ENCODE measurements around the gene FLNB. TPM values are rescaled to one million over a fixed set of nuclear protein-coding genes. Genes with fewer than 3 reads are reported as not detected.
A peak's percentile ranks its signal among the peaks of the same experiment; 100 is the strongest.

Gene FLNB
- total and polyA plus RNA-seq, 2 of the 13 experiments (the other 11 are each of a cell fraction or from before 2014, with no cell fraction given): 106 to 130 TPM

DNA sequence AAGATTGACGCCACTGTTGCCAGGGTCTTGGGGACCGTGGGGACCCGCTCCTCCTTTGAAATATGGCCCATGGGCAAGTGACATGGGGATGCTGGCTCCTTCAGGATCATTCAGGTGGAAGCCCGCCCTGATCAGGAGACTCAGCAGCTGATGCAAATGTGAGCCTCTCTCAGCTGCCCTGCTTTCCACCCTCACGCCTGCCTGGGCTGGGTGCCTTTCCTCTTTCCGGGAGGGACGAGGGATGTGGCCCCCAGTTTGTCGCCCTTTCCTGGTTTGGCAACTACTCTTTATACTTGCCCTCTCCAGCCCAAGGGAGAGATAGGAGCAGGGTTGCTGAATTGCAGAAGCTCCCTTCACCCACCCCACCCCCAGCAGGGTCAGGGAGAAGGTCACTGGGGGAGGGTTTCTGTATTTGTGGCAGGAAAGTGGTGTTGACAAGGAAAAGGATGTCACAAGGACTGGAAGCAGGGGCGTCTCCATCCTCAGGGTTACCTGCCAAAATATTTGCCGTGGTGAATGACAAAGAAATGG is 180.8 kb downstream of the FLNB start (continued):
- TF ChIP-seq, protein P1, sequence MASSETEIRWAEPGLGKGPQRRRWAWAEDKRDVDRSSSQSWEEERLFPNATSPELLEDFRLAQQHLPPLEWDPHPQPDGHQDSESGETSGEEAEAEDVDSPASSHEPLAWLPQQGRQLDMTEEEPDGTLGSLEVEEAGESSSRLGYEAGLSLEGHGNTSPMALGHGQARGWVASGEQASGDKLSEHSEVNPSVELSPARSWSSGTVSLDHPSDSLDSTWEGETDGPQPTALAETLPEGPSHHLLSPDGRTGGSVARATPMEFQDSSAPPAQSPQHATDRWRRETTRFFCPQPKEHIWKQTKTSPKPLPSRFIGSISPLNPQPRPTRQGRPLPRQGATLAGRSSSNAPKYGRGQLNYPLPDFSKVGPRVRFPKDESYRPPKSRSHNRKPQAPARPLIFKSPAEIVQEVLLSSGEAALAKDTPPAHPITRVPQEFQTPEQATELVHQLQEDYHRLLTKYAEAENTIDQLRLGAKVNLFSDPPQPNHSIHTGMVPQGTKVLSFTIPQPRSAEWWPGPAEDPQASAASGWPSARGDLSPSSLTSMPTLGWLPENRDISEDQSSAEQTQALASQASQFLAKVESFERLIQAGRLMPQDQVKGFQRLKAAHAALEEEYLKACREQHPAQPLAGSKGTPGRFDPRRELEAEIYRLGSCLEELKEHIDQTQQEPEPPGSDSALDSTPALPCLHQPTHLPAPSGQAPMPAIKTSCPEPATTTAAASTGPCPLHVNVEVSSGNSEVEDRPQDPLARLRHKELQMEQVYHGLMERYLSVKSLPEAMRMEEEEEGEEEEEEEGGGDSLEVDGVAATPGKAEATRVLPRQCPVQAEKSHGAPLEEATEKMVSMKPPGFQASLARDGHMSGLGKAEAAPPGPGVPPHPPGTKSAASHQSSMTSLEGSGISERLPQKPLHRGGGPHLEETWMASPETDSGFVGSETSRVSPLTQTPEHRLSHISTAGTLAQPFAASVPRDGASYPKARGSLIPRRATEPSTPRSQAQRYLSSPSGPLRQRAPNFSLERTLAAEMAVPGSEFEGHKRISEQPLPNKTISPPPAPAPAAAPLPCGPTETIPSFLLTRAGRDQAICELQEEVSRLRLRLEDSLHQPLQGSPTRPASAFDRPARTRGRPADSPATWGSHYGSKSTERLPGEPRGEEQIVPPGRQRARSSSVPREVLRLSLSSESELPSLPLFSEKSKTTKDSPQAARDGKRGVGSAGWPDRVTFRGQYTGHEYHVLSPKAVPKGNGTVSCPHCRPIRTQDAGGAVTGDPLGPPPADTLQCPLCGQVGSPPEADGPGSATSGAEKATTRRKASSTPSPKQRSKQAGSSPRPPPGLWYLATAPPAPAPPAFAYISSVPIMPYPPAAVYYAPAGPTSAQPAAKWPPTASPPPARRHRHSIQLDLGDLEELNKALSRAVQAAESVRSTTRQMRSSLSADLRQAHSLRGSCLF (CRISPR knock-in tag; IDR thresholded peaks at IDR 0.05; ENCODE audit: borderline replicate concordance): no peak
- TF ChIP-seq, protein P2, sequence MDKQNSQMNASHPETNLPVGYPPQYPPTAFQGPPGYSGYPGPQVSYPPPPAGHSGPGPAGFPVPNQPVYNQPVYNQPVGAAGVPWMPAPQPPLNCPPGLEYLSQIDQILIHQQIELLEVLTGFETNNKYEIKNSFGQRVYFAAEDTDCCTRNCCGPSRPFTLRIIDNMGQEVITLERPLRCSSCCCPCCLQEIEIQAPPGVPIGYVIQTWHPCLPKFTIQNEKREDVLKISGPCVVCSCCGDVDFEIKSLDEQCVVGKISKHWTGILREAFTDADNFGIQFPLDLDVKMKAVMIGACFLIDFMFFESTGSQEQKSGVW (CRISPR knock-in tag; IDR thresholded peaks at IDR 0.05; ENCODE audit: borderline replicate concordance): no peak
- TF ChIP-seq, protein P3, sequence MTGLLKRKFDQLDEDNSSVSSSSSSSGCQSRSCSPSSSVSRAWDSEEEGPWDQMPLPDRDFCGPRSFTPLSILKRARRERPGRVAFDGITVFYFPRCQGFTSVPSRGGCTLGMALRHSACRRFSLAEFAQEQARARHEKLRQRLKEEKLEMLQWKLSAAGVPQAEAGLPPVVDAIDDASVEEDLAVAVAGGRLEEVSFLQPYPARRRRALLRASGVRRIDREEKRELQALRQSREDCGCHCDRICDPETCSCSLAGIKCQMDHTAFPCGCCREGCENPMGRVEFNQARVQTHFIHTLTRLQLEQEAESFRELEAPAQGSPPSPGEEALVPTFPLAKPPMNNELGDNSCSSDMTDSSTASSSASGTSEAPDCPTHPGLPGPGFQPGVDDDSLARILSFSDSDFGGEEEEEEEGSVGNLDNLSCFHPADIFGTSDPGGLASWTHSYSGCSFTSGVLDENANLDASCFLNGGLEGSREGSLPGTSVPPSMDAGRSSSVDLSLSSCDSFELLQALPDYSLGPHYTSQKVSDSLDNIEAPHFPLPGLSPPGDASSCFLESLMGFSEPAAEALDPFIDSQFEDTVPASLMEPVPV (CRISPR knock-in tag; IDR thresholded peaks at IDR 0.05): 0 out of 2 replicates have a peak, but pooled peaks have one; percentile 60
- TF ChIP-seq ZBTB20 (CRISPR knock-in tag; IDR thresholded peaks at IDR 0.05; ENCODE audit: borderline replicate concordance, low read depth): no peak
- no peak for TF ChIP-seq ZNF282 (IDR thresholded peaks at IDR 0.05; ENCODE audit: partially characterized antibody)
- TF ChIP-seq, protein P4, sequence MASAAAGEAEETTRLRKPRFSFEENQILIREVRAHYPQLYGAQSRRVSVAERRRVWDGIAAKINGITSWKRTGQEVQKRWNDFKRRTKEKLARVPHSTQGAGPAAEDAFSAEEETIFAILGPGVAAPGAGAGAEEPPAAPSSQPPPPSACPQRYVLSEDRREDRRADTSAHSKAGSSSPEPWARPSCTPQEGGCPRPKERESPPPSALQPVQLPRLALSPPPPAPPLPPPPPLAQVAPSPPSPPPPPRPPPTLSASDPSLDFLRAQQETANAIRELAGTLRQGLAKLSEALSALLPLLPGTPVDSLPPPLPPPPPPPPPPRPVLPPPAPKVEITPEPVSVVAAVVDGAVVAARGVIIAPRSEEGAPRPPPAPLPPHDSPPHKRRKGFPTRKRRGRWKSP (CRISPR knock-in tag; IDR thresholded peaks at IDR 0.05): no peak
- TF ChIP-seq, protein P5, sequence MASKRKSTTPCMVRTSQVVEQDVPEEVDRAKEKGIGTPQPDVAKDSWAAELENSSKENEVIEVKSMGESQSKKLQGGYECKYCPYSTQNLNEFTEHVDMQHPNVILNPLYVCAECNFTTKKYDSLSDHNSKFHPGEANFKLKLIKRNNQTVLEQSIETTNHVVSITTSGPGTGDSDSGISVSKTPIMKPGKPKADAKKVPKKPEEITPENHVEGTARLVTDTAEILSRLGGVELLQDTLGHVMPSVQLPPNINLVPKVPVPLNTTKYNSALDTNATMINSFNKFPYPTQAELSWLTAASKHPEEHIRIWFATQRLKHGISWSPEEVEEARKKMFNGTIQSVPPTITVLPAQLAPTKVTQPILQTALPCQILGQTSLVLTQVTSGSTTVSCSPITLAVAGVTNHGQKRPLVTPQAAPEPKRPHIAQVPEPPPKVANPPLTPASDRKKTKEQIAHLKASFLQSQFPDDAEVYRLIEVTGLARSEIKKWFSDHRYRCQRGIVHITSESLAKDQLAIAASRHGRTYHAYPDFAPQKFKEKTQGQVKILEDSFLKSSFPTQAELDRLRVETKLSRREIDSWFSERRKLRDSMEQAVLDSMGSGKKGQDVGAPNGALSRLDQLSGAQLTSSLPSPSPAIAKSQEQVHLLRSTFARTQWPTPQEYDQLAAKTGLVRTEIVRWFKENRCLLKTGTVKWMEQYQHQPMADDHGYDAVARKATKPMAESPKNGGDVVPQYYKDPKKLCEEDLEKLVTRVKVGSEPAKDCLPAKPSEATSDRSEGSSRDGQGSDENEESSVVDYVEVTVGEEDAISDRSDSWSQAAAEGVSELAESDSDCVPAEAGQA (IDR thresholded peaks at IDR 0.05; ENCODE audit: low read depth): no peak
- TF ChIP-seq, protein P5 (CRISPR knock-in tag; IDR thresholded peaks at IDR 0.05; ENCODE audit: borderline replicate concordance): no peak
- TF ChIP-seq, protein P6, sequence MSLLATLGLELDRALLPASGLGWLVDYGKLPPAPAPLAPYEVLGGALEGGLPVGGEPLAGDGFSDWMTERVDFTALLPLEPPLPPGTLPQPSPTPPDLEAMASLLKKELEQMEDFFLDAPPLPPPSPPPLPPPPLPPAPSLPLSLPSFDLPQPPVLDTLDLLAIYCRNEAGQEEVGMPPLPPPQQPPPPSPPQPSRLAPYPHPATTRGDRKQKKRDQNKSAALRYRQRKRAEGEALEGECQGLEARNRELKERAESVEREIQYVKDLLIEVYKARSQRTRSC (CRISPR knock-in tag; IDR thresholded peaks at IDR 0.05; ENCODE audit: low read depth): no peak
